Activated CD8-positive, alpha-beta memory T cell treated with anti-CD3 and anti-CD28 coated beads for 24 hours (primary cell): ENCODE data around the gene MISP.

Experiments
- DNase-seq: peaks from one replicate; pipeline ENCODE4 v3.0.0-alpha.2; 2020

Gene MISP

DNA sequence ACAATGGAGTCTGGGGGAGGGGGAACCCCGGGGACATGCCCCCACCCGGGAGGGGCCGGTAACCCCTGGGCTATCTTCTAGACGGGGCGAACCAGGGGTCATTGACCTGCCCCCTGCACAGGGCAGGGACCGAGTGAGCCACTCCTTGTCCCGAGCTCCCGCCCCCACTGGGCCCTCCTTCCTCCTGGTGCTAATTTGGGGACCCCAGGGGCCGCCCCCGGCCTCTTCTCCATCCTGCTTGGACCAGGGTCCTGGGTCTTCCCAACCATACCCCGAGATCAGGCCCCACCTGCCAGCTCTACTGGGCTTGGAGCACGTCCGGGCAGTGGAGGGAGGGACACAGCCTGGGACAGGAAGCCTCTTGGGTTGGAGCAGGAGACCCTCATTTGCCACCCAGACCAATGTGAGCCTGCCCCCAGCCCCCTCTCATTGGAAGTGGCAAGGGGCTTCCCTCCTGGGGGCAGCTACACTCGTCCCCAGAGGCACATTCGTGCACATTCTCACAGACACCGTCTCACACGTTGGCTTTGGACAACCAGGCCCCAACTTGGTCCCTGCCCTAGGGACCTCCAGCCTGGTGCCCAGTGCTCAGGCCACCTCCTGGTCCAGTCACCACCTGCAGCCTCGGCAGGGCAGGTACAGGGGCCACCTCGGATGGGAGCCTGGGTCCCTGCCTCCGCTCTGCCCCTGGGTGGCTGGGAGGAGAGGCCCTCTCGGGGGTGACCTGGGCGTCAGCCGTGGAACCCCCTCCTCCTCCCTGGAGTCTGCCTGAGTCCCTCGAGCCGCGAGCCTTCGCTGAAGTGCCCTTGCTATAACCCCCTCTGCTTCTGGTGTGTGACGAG lies 3.3 kb upstream of the MISP start:
- no peak for DNase-seq

DNA sequence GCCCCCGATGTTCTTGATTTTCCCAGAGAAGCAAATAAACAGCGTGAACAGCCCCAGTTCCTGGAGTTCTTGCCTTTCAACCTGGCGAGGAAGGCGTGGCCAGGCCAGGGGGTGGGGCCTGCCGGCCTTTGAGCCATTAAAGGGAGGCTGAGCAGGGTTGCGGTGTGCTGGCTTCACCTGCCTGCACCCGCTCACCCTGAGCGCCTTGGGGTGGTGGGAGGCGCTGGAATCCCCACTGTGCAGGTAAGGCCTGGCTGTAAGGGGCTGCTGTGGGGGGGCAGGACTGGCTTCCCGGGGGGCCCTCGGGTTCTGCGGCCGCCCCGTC lies 2.7 kb upstream of the MISP start:
- no peak for DNase-seq

DNA sequence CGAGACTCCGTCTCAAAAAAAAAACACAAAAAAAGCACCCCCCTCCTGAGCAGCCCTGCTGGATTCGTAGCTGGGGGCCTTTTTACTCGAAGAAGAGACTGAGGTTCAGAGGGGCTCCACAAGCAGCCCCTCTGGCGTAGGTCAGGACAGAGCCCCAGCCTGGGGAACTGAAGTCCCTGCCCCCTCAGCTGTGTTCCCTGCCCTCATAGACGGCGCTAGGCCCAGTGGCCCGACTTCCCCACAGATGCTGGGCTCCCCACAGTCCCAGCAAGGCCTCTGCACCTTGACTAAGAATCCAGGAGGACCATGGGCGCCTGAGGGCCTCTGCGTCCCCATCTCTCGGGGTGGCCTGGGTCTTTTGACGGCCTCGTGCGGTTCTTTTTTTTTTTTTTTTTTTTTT lies 1.1 kb upstream of the MISP start:
- no peak for DNase-seq

DNA sequence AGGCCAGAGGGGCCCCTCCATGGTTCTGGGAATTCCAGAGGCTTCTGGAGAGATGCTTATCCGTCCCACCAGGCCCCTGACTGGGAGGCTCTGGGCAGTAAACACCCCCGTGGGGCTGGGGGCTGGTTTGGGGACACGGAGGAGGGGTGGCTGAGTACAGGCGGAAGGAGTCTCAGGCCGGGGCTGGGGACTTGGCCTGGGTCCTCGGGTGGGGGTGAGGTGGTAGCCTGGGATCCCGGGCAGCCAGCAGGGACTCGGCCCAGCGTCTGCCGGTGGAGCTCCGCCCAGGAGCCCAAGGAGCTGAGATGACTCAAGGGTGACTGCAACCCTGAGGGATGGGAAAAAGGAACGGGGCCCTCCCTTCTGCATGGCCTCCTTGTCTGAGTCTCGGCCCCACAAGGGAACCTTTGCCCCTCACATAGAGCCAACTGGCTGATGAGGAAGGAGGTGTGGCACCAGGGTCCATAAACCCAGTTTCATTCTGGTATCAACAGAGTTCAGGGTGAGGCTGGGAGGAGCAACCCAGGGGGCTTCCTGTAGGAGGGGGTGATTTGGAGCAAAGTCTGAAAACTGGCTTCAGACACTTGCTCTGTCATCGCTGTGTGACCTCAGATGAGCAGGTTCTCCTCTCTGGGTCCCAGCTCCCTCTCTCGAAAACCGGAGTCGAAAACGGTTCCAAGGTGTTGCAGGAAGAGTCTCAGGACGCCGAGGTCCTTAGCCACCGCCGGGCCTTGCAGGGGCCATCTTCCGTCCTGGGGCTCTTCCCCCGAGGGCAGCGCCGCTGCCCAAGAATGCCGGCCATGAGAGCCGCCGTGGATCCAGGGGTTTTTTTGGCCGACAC lies 809 bp downstream of the MISP start:
- no peak for DNase-seq

DNA sequence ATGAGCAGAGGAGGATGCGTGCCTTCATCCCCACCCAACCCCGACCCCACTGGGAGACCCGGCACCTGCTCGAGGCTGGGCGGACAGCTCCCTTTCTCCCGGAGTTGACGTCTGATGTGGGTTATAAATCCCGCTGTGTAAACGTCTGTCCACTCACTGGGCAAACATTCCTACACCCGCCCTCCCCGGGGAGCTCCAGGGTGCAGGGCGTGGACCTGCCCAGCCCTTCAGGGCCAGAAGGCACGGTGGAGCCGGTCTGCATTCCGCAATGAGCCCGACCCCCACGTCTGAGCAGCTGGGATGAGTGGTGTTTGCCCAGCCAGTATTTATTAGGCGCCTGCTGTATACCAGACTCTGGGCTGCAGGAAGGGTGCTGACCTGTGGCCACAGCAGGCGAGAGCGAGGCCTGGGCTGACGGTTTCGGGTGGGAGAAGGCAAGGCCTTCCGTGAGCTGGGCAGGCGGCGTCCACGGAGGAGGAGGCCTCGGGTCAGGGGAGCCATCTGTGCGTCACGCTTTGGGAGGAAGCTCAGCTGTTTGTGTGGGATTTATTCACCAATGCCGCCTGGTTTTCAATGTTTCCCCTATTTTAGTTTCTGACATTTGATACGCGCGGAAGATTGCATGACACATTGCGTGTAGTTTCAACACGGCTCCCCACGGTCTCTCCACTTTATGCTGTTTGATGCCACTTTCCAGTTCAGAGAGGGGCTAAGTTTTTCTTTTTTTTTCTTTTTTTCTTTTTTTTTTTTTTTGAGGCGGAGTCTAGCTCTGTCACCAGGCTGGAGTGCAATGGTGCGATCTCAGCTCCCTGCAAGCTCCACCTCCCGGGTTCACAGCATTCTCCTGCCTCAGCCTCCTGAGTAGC lies 2.0 kb downstream of the MISP start:
- no peak for DNase-seq

DNA sequence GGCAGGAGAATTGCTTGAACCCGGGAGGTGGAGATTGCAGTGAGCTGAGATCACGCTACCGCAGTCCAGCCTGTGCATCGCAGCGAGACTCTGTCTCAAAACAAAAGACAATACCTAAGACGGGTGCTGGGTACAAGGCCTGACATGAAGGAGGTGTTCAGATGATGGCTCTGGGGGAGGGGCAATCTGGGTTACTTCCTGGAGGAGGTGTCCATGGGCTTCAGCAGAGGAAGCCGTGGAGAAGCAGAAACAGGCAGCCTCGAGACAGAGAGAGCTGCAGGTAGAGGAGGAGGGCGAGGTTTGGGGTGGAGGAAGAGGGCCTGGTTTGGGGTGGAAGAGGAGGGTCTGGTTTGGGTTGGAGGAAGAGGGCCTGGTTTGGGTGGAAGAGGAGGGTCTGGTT lies 3.6 kb downstream of the MISP start:
- no peak for DNase-seq

DNA sequence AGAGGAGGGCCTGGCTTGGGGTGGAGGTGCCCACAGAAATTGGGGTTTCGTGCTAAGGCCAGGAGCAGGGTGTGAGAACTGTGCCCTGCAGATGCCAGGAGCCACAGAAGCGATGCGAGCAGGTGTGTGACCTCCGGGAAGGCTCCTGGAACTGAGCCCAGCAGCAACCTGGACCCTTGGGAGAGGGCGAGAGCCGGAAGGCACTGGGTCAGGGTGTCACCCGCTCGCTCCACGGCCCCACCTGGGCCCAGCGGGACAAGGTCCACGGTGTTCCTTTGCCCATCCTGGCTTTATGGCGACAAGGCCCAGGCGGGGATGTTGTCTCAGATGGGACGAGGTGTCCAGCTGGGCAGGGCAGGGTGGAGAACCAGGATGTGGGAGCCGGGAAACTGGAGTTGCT lies 4.2 kb downstream of the MISP start:
- DNase-seq = no peak

DNA sequence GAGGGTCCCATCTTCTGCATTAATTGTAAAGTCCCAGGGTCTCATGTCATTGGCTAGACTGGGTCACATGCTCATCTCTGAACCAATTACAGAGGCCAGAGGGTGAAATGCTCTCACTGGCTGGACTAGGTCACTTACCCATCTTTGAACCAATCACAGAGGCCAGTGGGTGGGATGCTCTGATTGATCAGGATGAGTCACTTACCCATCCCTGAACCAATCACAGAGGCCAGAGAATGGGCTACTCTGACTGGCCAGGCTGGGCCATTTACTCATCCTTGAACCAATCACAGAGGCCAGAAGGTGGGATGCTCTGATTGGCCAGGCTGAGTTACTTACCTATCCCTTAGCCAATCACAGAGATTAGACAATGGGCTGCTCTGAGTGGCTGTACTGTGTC lies 5.3 kb downstream of the MISP start:
- no peak for DNase-seq

DNA sequence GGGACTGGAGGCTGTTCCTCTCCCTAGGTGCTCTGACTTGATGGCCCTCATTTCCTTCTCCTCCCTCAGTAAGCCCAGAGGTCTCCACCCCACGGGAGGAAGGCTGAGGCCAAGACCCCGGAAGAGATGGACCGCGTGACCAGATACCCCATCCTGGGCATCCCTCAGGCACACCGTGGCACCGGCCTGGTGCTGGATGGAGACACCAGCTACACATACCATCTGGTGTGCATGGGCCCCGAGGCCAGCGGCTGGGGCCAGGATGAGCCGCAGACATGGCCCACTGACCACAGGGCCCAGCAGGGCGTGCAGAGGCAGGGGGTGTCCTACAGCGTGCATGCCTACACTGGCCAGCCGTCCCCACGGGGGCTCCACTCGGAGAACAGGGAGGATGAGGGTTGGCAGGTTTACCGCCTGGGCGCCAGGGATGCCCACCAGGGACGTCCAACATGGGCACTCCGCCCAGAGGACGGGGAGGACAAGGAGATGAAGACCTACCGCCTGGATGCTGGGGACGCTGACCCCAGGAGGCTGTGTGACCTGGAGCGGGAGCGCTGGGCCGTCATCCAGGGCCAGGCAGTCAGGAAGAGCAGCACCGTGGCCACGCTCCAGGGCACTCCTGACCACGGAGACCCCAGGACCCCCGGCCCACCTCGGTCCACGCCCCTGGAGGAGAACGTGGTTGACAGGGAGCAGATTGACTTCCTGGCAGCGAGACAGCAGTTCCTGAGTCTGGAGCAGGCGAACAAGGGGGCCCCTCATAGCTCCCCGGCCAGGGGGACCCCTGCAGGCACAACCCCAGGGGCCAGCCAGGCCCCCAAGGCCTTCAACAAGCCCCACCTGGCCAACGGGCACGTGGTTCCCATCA lies 6.1 kb downstream of the MISP start:
- DNase-seq = no peak

DNA sequence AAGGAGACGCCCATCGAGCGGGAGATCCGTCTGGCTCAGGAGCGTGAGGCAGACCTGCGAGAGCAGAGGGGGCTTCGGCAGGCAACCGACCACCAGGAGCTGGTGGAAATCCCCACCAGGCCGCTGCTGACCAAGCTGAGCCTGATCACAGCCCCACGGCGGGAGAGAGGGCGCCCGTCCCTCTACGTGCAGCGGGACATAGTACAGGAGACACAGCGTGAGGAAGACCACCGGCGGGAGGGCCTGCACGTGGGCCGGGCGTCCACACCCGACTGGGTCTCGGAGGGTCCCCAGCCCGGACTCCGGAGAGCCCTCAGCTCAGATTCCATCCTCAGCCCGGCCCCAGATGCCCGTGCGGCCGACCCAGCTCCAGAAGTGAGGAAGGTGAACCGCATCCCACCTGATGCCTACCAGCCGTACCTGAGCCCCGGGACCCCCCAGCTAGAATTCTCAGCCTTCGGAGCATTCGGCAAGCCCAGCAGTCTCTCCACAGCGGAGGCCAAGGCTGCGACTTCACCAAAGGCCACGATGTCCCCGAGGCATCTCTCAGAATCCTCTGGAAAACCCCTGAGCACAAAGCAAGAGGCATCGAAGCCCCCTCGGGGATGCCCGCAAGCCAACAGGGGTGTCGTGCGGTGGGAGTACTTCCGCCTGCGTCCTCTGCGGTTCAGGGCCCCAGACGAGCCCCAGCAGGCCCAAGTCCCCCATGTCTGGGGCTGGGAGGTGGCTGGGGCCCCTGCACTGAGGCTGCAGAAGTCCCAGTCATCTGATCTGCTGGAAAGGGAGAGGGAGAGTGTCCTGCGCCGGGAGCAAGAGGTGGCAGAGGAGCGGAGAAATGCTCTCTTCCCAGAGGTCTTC lies 7.1 kb downstream of the MISP start:
- DNase-seq = no peak

DNA sequence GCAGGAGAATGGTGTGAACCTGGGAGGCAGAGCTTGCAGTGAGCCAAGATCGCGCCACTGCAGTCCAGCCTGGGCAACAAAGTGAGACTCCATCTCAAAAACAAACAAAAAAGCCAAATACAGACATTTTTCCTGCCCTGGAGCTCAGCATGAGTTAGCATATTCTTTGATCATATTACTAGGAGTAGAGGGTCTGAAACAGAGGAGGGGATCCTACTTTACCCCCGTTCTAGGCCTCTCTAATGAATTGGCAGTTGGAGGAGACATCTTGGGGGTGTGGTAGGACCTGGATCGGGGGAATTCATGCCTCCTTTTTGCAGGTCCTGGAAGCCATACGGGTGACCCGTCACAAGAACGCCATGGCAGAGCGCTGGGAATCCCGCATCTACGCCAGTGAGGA lies 12.3 kb downstream of the MISP start:
- DNase-seq = no peak

DNA sequence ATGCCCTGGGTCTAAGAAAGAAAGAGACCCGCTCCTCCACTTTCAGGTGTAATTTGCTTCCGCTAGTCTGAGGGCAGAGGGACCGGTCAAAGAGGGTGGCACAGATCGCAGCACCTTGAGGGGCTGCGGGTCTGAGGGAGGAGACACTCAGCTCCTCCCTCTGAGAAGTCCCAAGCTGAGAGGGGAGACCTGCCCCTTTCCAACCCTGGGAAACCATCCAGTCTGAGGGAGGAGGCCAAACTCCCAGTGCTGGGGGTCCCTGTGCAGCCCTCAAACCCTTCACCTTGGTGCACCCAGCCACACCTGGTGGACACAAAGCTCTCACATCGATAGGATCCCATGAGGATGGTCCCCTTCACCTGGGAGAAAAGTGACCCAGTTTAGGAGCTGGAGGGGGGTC lies 13.0 kb downstream of the MISP start:
- no peak for DNase-seq

DNA sequence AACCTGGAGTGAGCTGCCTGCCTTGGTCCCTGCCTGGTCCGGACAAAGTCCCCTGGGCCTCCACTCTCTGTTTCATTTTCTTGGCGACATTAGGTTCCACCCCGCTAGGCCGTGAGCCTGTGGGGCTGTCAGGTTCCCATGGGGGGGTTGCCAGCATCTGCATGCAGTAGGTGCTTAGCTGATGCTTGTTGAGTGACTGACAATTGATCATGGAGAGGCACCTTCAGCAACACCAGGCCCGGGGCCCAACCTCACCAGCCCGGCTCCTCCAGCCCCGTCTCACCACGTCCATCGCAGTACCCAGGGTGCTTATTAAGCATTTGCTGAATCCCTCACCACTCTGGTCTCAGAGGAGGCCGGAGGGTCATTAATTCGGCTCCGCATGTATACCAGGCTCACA lies 13.4 kb downstream of the MISP start:
- no peak for DNase-seq

DNA sequence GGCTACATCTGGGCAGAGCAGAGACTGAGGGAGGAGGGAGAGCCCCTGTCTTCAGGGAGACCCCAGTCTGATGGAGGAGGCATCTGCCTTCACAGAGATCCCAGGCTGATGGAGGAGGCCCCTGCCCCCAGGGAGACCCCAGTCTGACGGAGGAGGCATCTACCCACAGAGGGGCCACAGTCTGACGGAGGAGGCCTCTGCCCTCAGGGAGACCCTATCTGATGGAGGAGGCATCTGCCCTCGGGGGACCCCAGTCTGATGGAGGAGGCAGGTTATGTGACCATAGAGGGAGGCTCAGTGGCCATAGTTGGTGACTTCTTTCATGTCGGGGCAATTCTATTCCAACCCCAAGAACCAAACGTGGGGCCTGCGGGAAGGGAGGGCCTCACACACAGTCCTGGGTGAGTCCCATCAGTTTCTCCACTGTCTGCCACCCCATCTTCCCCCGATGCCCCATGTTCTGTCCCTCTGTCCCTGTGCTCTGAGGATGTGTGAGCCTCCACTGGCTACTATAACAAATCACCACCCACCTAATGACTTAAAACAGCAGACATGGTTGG lies 14.3 kb downstream of the MISP start:
- DNase-seq = no peak

DNA sequence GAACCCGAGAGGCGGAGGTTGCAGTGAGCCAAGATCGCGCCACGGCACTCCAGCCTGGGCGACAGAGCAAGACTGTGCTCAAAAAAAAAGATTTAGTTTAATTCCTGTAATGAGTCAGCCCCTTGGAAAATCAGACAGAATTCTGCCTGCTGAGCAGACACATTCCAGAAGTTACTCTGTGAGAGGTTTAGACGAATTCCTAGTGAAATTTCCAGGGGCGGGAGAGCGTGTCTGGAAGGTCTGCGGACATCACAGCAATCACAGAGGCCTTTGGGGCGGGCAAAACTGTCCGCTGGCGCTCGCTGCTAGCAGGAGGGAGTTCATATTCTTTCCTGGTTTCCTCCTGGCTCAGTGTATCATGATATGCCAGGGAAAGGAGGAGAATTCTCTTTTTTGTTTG lies 17.5 kb downstream of the MISP start:
- DNase-seq = no peak

DNA sequence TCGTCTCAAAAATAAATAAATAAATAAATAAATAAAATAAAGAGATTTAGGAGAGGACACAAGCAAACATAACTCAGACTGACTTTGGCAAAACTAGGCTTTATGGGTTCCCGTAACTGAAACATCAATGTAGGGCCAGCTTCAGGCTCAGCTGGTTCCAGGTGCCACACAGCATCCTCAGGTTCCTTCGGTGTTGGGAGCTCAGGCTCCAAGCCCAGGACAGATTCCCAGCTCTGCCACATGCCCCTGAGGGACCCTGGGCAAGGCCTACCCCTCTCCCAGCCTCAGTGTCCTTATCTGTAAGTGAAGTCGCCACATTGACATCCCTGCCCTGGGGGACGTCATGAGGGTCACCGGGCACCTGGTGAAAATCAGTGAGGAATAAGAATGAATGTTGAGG lies 18.7 kb downstream of the MISP start:
- no peak for DNase-seq

DNA sequence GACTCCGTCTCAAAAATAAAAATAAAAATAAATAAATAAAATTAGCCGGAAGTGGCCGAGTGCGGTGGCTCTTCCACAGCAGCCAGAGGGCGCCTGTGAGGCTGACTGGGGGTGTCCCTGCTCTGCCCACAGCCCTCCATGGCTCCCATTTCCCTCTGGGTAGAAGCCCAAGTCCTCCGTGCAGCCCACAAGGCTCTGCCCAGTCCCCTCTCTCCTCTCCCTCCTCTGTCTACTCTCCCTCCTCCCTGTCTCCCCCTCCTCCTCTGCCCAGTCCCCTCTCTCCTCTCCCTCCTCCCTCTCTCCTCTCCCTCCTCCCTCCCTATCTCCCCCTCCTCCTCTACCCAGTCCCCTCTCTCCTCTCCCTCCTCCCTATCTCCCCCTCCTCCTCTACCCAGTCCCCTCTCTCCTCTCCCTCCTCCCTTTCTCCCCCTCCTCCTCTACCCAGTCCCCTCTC lies 20.4 kb downstream of the MISP start:
- no peak for DNase-seq

DNA sequence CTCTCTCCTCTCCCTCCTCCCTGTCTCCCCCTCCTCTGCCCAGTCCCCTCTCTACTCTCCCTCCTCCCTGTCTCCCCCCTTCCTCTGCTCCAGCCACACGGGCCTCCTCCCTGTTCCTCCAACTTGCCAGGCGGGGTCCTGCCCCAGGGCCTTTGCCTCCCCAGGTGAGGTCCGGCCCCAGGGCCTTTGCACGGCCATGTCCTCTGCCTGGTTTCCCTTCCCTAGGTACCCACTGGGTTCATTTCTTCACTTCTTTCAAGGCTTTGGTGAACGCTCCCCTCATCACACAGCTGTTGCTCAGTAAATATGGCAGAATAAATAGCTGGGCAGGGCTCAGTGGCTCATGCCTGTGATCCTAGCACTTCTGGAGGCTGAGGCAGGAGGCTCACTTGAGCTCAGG lies 21.2 kb downstream of the MISP start:
- DNase-seq = no peak

DNA sequence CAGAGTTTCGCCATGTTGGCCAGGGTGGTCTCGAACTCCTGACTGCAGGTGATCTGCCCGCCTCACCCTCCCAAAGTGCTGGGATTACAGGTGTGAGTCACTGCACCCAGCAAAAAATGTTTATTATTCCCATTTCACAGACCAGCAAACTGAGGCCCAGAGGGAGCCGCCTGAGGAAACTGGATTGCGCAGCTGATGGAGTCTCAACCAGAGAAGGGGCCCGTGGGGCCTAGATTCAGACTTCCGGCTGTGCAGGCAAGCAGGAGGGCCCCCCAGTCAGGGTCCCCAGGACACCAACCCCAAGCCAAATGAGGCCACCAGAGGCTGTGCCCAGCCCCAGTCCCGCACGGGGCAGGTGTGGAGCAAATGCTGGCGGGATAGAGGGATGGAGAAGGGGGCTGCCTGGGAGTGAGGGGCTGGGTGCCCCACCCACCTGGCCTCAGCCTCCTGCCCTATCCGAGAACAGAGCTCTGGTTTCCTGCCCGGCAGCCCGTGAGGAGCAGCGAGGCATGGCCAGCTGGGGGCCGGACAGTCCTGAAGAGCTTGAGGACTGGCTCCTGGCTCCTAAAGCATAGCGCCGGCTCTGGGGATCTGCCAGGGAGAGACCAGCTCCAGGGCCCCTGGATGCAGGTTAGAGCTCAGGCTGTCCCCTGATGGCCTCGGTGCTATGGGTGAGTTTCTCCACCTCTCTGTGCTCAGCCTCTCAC lies 22.0 kb downstream of the MISP start:
- DNase-seq = no peak

DNA sequence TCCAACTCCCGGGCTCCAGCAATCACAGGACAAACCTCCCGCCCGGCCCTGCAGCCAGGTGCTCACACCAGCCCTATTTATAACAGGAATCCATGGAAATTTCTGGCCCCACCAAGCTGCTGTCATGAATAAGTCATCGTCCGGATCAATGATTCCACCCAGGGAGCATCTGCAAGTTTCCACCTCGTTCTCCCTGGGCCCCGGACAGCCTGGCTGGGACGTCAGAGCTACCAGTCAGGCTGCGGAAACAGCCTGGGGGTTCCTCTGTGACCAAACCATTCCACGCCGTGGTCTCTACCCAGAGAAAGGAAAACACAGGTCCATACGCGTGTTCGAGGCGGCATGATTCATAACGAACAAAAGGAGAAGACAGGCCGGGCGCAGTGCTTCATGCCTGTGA lies 25.6 kb downstream of the MISP start:
- no peak for DNase-seq
